ENCODE data around the gene MAGI1. TPM values are rescaled to one million over a fixed set of nuclear protein-coding genes. Genes with fewer than 3 reads are reported as not detected.

Gene MAGI1
- total RNA-seq, 2 donors from 2014 or later = 23.4 to 41.4 TPM

DNA sequence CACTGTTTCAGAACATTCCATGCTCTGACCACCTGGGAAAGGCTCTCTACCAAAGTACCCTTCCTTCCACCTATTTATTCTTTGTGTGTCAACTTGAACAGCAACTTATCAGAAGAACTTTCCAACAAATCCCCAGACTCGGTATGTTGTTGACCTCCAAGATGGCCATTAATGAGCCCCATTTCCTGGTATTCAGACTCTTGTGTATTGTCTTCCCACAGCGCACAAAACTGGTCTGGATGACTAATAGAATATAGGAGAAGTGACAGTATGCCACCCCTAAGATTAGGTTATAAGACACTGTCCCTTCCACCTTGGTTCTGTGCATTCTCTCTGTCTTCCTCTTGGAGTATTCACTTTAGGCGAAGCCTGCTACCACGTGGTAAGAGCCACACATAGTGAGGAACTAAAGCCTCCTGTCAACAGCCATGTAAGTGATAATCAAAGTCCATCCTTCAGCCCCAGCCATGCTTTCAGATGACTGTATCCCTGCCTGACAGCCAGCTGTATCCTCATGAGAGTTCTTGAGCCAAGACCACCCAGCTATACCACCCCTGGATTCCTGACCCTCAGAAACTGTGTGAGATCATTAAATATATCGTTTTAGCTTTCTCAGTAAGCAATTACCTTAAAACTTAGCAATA is 481.7 kb downstream of the MAGI1 start:
- intact Hi-C loops (cut with DNase I) = no loop called here
- Histone ChIP-seq H3K36me3 (no peaks in the 10 kb centered on the region), H3K9me3 (no peaks in the 10 kb centered on the region), H3K9ac (ENCODE audit: low read depth in 2 of 2, low read length in 2 of 2) (no peak overlapping the region), H3K4me3 (no peak overlapping the region), H3K27me3 (no peaks in the 10 kb centered on the region), H3K4me1 (no peaks in the 10 kb centered on the region), H3K27ac (no peak overlapping the region)
- TF ChIP-seq CTCF (IDR thresholded peaks at IDR 0.05) = no peak
- no peak for DNase-seq

DNA sequence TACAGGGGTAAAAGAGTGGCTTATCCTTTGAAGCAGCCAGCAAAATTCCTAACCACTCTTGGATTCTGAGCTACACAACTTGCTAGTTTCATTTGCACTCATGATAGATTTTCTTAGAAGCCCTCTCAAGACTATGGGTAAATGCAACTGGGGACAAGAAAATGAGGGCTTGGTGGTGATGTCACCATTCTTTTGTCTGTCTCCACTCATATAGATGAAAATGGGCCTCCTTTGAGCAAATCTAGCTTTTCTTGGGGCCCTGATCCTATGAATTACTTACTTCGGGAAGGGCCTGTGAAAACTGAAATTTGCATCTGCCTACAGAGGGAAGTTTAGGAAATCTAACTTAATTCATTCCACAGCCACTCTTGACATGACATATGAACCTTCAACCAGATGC is 486.3 kb downstream of the MAGI1 start:
- intact Hi-C loops (cut with DNase I) = no loop called here
- no peak for TF ChIP-seq CTCF (IDR thresholded peaks at IDR 0.05)
- no peaks in the 10 kb centered on the region for H3K9me3 ChIP-seq

GRCh38 chr3:65551945-65552344 is 486.8 kb downstream of the MAGI1 start:
- TF ChIP-seq CTCF (IDR thresholded peaks at IDR 0.05) = no peak
- Histone ChIP-seq H3K9ac (ENCODE audit: low read depth in 2 of 2, low read length in 2 of 2) (no peak overlapping the region), H3K9me3 (no peaks in the 10 kb centered on the region), H3K36me3 (no peaks in the 10 kb centered on the region), H3K27me3 (peaks cover 5% of the 10 kb centered on the region), H3K27ac (no peak overlapping the region), H3K4me1 (no peaks in the 10 kb centered on the region), H3K4me3 (no peak overlapping the region)
- DNase-seq = no peak
- intact Hi-C loops (cut with DNase I) = no loop called here

More for the DNA sequence above, 486.3 kb downstream of the MAGI1 start:
- H3K4me3 ChIP-seq = no peak overlapping the region
- peaks cover 5% of the 10 kb centered on the region for H3K27me3 ChIP-seq
- H3K27ac ChIP-seq = no peak overlapping the region
- H3K4me1 ChIP-seq = no peaks in the 10 kb centered on the region
- no peak for DNase-seq
- no peak overlapping the region for H3K9ac ChIP-seq (ENCODE audit: low read depth in 2 of 2, low read length in 2 of 2)
- H3K36me3 ChIP-seq = no peaks in the 10 kb centered on the region

- Histone ChIP-seq H3K27me3 (peaks cover 5% of the 10 kb centered on the region), H3K27ac (no peak overlapping the region), H3K4me3 (no peak overlapping the region), H3K9ac (ENCODE audit: low read depth in 2 of 2, low read length in 2 of 2) (no peak overlapping the region), H3K4me1 (no peaks in the 10 kb centered on the region), H3K36me3 (no peaks in the 10 kb centered on the region), H3K9me3 (no peaks in the 10 kb centered on the region)
- TF ChIP-seq CTCF (IDR thresholded peaks at IDR 0.05) = no peak
- DNase-seq = no peak
- intact Hi-C loops (cut with DNase I) = no loop called here
Measured at GRCh38 chr3:65550137-65550536, 488.6 kb downstream of the MAGI1 start.

DNA sequence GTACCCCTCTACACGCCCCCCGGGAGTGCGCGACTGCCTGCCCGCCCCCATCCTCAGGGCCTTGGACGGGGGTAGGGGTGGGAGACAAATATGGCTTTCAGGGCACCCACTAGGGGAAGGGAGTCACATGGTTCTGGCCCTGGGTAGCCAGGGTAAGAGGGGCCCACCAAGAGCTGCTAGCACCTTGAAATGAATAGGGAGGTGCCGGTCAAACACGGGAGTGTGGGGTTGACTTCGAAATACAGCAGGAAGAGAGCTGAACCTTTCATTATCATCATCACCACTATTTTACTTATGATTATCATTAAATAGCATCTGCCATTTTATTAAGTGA is 489.1 kb downstream of the MAGI1 start:
- peaks cover 5% of the 10 kb centered on the region for H3K27me3 ChIP-seq
- H3K9me3 ChIP-seq = no peaks in the 10 kb centered on the region
- TF ChIP-seq CTCF (IDR thresholded peaks at IDR 0.05) = no peak
- no peak overlapping the region for H3K27ac ChIP-seq
- H3K36me3 ChIP-seq = no peaks in the 10 kb centered on the region
- H3K4me3 ChIP-seq = peak overlapping the region; percentile 29
- no peak for DNase-seq
- intact Hi-C loops (cut with DNase I) = no loop called here
- H3K9ac ChIP-seq (ENCODE audit: low read depth in 2 of 2, low read length in 2 of 2) = no peak overlapping the region
- no peaks in the 10 kb centered on the region for H3K4me1 ChIP-seq

Data from colonic mucosa (tissue), 4 donors.